CD4-positive, CD25-positive, alpha-beta regulatory T cell (primary cell): Measurements from ENCODE around the gene PAQR4. TPM values are rescaled to one million over a fixed set of nuclear protein-coding genes. Genes with fewer than 3 reads are reported as not detected.
A peak's percentile ranks its signal among the peaks of the same experiment; 100 is the strongest.
"Not testable (repeated sequence)": the region's sequence is repeated elsewhere in the genome, so short reads cannot be mapped to it uniquely, and the experiment has no call there.

Experiments
- ATAC-seq, 2 donors: fragments of 150-1000 bp; cut with Tn5 transposase; one replicate each; pipeline ENCODE4 v1.10.0; 2021; ENCODE audit warnings: low read depth in 2 of 2, moderate number of reproducible peaks in 2 of 2, moderate library complexity in 1 of 2
- DNase-seq, 3 donors: peaks; one replicate each; pipeline versions ENCODE4 v3.0.0 to v3.0.0-alpha.2; 2012 to 2022; ENCODE audit warnings: mixed read lengths in 1 of 3
- H3K27ac ChIP-seq: one replicate; pipeline ENCODE4 v1.7.0; 2013; ENCODE audit warnings: mild to moderate bottlenecking, low read length; ENCODE audit not compliant: insufficient read depth, poor library complexity, severe bottlenecking
- H3K27me3 ChIP-seq: one replicate; pipeline ENCODE4 v1.7.0; 2013; ENCODE audit warnings: low read length; ENCODE audit not compliant: control insufficient read depth, insufficient read depth
- H3K36me3 ChIP-seq: one replicate; pipeline ENCODE4 v1.7.0; 2013; ENCODE audit warnings: mild to moderate bottlenecking, low read length, moderate library complexity; ENCODE audit not compliant: control insufficient read depth, insufficient read depth
- H3K4me1 ChIP-seq: 2 replicates; pipeline ENCODE4 v1.7.0; 2013; ENCODE audit warnings: mild to moderate bottlenecking, low read length; ENCODE audit not compliant: insufficient read depth, control insufficient read depth, poor library complexity, severe bottlenecking
- H3K4me3 ChIP-seq: one replicate; pipeline ENCODE4 v1.7.0; 2013; ENCODE audit warnings: low read depth, mild to moderate bottlenecking, low read length, moderate library complexity
- H3K9me3 ChIP-seq, 2 experiments: 1 replicate in 1 of 2; 2 replicates in 1 of 2; pipeline ENCODE4 v1.7.0; 2013; ENCODE audit warnings: low read length in 2 of 2, mild to moderate bottlenecking in 1 of 2, moderate library complexity in 1 of 2; ENCODE audit not compliant: control insufficient read depth in 2 of 2
- H3K27ac Mint-ChIP-seq, 3 donors: one replicate each; pipeline ENCODE4 v1.8.0; 2020 to 2022; ENCODE audit warnings: mild to moderate bottlenecking in 3 of 3, mixed read lengths in 3 of 3, moderate library complexity in 2 of 3
- H3K27me3 Mint-ChIP-seq: one replicate; pipeline ENCODE4 v1.8.0; 2022; ENCODE audit warnings: mild to moderate bottlenecking, mixed read lengths
- H3K36me3 Mint-ChIP-seq: one replicate; pipeline ENCODE4 v1.8.0; 2020; ENCODE audit warnings: mixed read lengths
- H3K4me1 Mint-ChIP-seq, 4 donors: one replicate each; pipeline ENCODE4 v1.8.0; 2020 to 2022; ENCODE audit warnings: mixed read lengths in 4 of 4, mild to moderate bottlenecking in 1 of 4
- H3K4me3 Mint-ChIP-seq, 4 donors: one replicate each; pipeline ENCODE4 v1.8.0; 2020 to 2022; ENCODE audit warnings: mild to moderate bottlenecking in 4 of 4, mixed read lengths in 4 of 4, moderate library complexity in 3 of 4
- H3K9me3 Mint-ChIP-seq, 7 donors: one replicate each; pipeline ENCODE4 v1.8.0; 2020 to 2022; ENCODE audit warnings: mixed read lengths in 7 of 7, mild to moderate bottlenecking in 3 of 7, moderate library complexity in 2 of 7
- polyA plus RNA-seq, 4 donors: library from polyadenylated mRNA; unstranded; fragments of 300-500 nt; fragmentation: Illumina TruSeq; gene quantifications; one replicate each; pipeline ENCODE4 v1.2.3, GENCODE V29; 2021
- total RNA-seq: library from RNA; stranded (reverse); gene quantifications from one replicate; pipeline ENCODE4 v1.2.3, GENCODE V29; 2022

Gene PAQR4
- total and polyA plus RNA-seq, 5 donors from 2014 or later: 2.2 to 8.0 (median 5.6) TPM

GRCh38 chr16:2927010-2927646, 42.0 kb upstream of the PAQR4 start:
- DNase-seq (peak; percentile 80 to 91 (median 87)), ATAC-seq (peak; percentile 99)
- no peaks in the 10 kb centered on the region for H3K9me3 Mint-ChIP-seq
- peaks cover 10% of the 10 kb centered on the region for H3K4me1 ChIP-seq
- H3K36me3 Mint-ChIP-seq: peaks cover 9% of the 10 kb centered on the region
- H3K4me1 Mint-ChIP-seq: peaks cover 4 to 16% (median 13%) of the 10 kb centered on the region in 4 donors
- H3K27ac Mint-ChIP-seq: peak overlapping the region; percentile 0 to 76 (median 45)
- H3K4me3 ChIP-seq: peak overlapping the region; percentile 58
- H3K27me3 Mint-ChIP-seq: no peaks in the 10 kb centered on the region
- peak overlapping the region in 1 of 4 donors; percentile 42 for H3K4me3 Mint-ChIP-seq
- H3K27me3 ChIP-seq: no peaks in the 10 kb centered on the region
- peaks cover 8% of the 10 kb centered on the region for H3K36me3 ChIP-seq
- peak overlapping the region; percentile 45 for H3K27ac ChIP-seq
- H3K9me3 ChIP-seq: no peaks in the 10 kb centered on the region

GRCh38 chr16:2928151-2928550, 41.0 kb upstream of the PAQR4 start:
- H3K9me3 Mint-ChIP-seq, ATAC-seq, H3K36me3 Mint-ChIP-seq, H3K9me3 ChIP-seq, H3K4me3 ChIP-seq, H3K27me3 Mint-ChIP-seq, H3K27me3 ChIP-seq, DNase-seq, H3K27ac ChIP-seq, H3K4me3 Mint-ChIP-seq, H3K36me3 ChIP-seq: not testable (repeated sequence)
- Mint-ChIP-seq H3K27ac (peak overlapping the region in 1 of 3 donors; percentile 76), H3K4me1 (peaks cover 4 to 13% (median 13%) of the 10 kb centered on the region in 4 donors)
- H3K4me1 ChIP-seq: peaks cover 10% of the 10 kb centered on the region

- Histone ChIP-seq H3K9me3 (no peaks in the 10 kb centered on the region), H3K27ac (no peak overlapping the region), H3K4me3 (no peak overlapping the region), H3K36me3 (peaks cover under 1% of the 10 kb centered on the region), H3K4me1 (peaks cover 10% of the 10 kb centered on the region), H3K27me3 (no peaks in the 10 kb centered on the region)
- ATAC-seq: no peak
- no peaks in the 10 kb centered on the region for H3K36me3 Mint-ChIP-seq
- H3K4me1 Mint-ChIP-seq: peaks cover 4 to 13% (median 13%) of the 10 kb centered on the region in 4 donors
- no peak overlapping the region for H3K27ac Mint-ChIP-seq
- no peak overlapping the region for H3K4me3 Mint-ChIP-seq
- no peaks in the 10 kb centered on the region for H3K27me3 Mint-ChIP-seq
- H3K9me3 Mint-ChIP-seq: no peaks in the 10 kb centered on the region
- no peak for DNase-seq
Measured at GRCh38 chr16:2928796-2929195, 40.4 kb upstream of the PAQR4 start.

GRCh38 chr16:2929693-2930092, 39.5 kb upstream of the PAQR4 start:
- Mint-ChIP-seq H3K9me3 (no peaks in the 10 kb centered on the region), H3K4me1 (peaks cover 4 to 13% (median 13%) of the 10 kb centered on the region in 4 donors), H3K4me3 (no peak overlapping the region), H3K27me3 (no peaks in the 10 kb centered on the region), H3K36me3 (peaks cover 9% of the 10 kb centered on the region), H3K27ac (no peak overlapping the region)
- Histone ChIP-seq H3K27me3 (no peaks in the 10 kb centered on the region), H3K27ac (no peak overlapping the region), H3K4me1 (peaks cover 10% of the 10 kb centered on the region), H3K9me3 (no peaks in the 10 kb centered on the region), H3K36me3 (peaks cover 8% of the 10 kb centered on the region), H3K4me3 (no peak overlapping the region)
- no peak for DNase-seq
- ATAC-seq: no peak

GRCh38 chr16:2930236-2930635, 38.9 kb upstream of the PAQR4 start:
- Mint-ChIP-seq H3K27me3 (no peaks in the 10 kb centered on the region), H3K4me1 (peaks cover 4 to 13% (median 13%) of the 10 kb centered on the region in 4 donors), H3K4me3 (no peak overlapping the region), H3K27ac (no peak overlapping the region), H3K9me3 (no peaks in the 10 kb centered on the region), H3K36me3 (peaks cover 10% of the 10 kb centered on the region)
- no peaks in the 10 kb centered on the region for H3K27me3 ChIP-seq
- DNase-seq (no peak), ATAC-seq (no peak)
- peaks cover 10% of the 10 kb centered on the region for H3K4me1 ChIP-seq
- H3K9me3 ChIP-seq: no peaks in the 10 kb centered on the region
- no peak overlapping the region for H3K4me3 ChIP-seq
- peaks cover 8% of the 10 kb centered on the region for H3K36me3 ChIP-seq
- H3K27ac ChIP-seq: no peak overlapping the region

GRCh38 chr16:2931231-2931914, 37.8 kb upstream of the PAQR4 start:
- H3K36me3 ChIP-seq, H3K4me3 ChIP-seq, H3K27ac Mint-ChIP-seq, H3K9me3 Mint-ChIP-seq, H3K9me3 ChIP-seq, H3K4me3 Mint-ChIP-seq, H3K27me3 Mint-ChIP-seq, ATAC-seq, H3K27me3 ChIP-seq, DNase-seq, H3K27ac ChIP-seq: not testable (repeated sequence)
- H3K4me1 Mint-ChIP-seq: peaks cover 4 to 13% (median 12%) of the 10 kb centered on the region in 4 donors
- H3K36me3 Mint-ChIP-seq: peaks cover 14% of the 10 kb centered on the region
- H3K4me1 ChIP-seq: peaks cover 10% of the 10 kb centered on the region

GRCh38 chr16:2933136-2933535, 36.0 kb upstream of the PAQR4 start:
- ATAC-seq (no peak), DNase-seq (no peak)
- Mint-ChIP-seq H3K36me3 (peaks cover 14% of the 10 kb centered on the region), H3K27ac (no peak overlapping the region), H3K4me3 (no peak overlapping the region), H3K4me1 (no peaks in the 10 kb centered on the region), H3K9me3 (no peaks in the 10 kb centered on the region), H3K27me3 (no peaks in the 10 kb centered on the region)
- H3K27me3 ChIP-seq: no peaks in the 10 kb centered on the region
- no peaks in the 10 kb centered on the region for H3K9me3 ChIP-seq
- no peak overlapping the region for H3K4me3 ChIP-seq
- H3K27ac ChIP-seq: no peak overlapping the region
- no peaks in the 10 kb centered on the region for H3K4me1 ChIP-seq
- peaks cover 18% of the 10 kb centered on the region for H3K36me3 ChIP-seq

GRCh38 chr16:2933701-2934100, 35.4 kb upstream of the PAQR4 start:
- Histone ChIP-seq H3K4me3 (no peak overlapping the region), H3K36me3 (peaks cover 20% of the 10 kb centered on the region), H3K9me3 (no peaks in the 10 kb centered on the region), H3K27me3 (no peaks in the 10 kb centered on the region), H3K27ac (no peak overlapping the region), H3K4me1 (no peaks in the 10 kb centered on the region)
- Mint-ChIP-seq H3K27me3 (no peaks in the 10 kb centered on the region), H3K9me3 (no peaks in the 10 kb centered on the region), H3K4me3 (no peak overlapping the region), H3K36me3 (peaks cover 14% of the 10 kb centered on the region), H3K4me1 (no peaks in the 10 kb centered on the region), H3K27ac (no peak overlapping the region)
- ATAC-seq (no peak), DNase-seq (no peak)
